Aortic smooth muscle cell (primary cell): ENCODE results near the gene SAT2. TPM values are rescaled to one million over a fixed set of nuclear protein-coding genes. Genes with fewer than 3 reads are reported as not detected.

Source experiments
- total RNA-seq: library from RNA; depleted of rRNA; stranded (reverse); fragments of >200 nt; gene quantifications from 2 replicates; pipeline ENCODE4 v1.2.3, GENCODE V29; 2014

The SAT2 gene
- 45.6 and 50.5 TPM in 2 replicates for total RNA-seq

GRCh38 chr17:7627250-7628121 is at the start of gene SAT2:
Gene SAT2 (minus strand): TSS chr17:7627821. CDS start chr17:7627635, 186 bp downstream.

GRCh38 chr17:7650509-7651096 is 23.0 kb upstream of the SAT2 start, which contains the start of gene ATP1B2:
Gene ATP1B2 (plus strand): TSS chr17:7650926. CDS start chr17:7651519, 593 bp downstream.

GRCh38 chr17:7629939-7630571 is 2.4 kb upstream of the SAT2 start, which contains the start of gene SHBG:
Gene SHBG (plus strand): TSS chr17:7630135. CDS start chr17:7630173, 38 bp downstream.

GRCh38 chr17:7614425-7615264 is 13.0 kb downstream of the SAT2 start, which contains the start of gene FXR2:
Gene FXR2 (minus strand): TSS chr17:7614897. CDS start chr17:7614532, 365 bp downstream.

GRCh38 chr17:7589891-7590691 is 37.5 kb downstream of the SAT2 start, which contains the start of gene SOX15:
Gene SOX15 (minus strand): TSS chr17:7590094. CDS start chr17:7589676, 418 bp downstream.

GRCh38 chr17:7583253-7584109 is 44.1 kb downstream of the SAT2 start, which contains the start of gene MPDU1:
Gene MPDU1 (plus strand): TSS chr17:7583852. CDS start chr17:7583863, 11 bp downstream.

GRCh38 chr17:7579001-7579833 is 48.4 kb downstream of the SAT2 start, which contains the start of gene CD68:
Gene CD68 (plus strand): TSS chr17:7579638. CDS start chr17:7579678, 40 bp downstream.

Other genes starting within 250 kb of the SAT2 start
- gene TNK1, start 246.7 kb downstream of the SAT2 start, total RNA-seq: not detected in 2 replicates
- gene PLSCR3, start 233.3 kb downstream of the SAT2 start, total RNA-seq: 18.6 and 25.4 TPM in 2 replicates
- 55.4 and 82.8 TPM in 2 replicates for gene TMEM256, start 223.7 kb downstream of the SAT2 start, total RNA-seq
- gene NLGN2, start 220.0 kb downstream of the SAT2 start, total RNA-seq: 2.5 and 6.7 TPM in 2 replicates
- gene SPEM1, start 207.5 kb downstream of the SAT2 start, total RNA-seq: not detected in 2 replicates
- gene SPEM2, start 202.2 kb downstream of the SAT2 start, total RNA-seq: not detected in 2 replicates
- gene SPEM3, start 199.0 kb downstream of the SAT2 start, total RNA-seq: not detected in 2 replicates
- gene TMEM102, start 192.4 kb downstream of the SAT2 start, total RNA-seq: 2.4 and 3.2 TPM in 2 replicates
- gene FGF11, start 188.3 kb downstream of the SAT2 start, total RNA-seq: 0.13 and 0.19 TPM in 2 replicates
- gene CHRNB1, start 182.8 kb downstream of the SAT2 start, total RNA-seq: 6.6 and 7.6 TPM in 2 replicates
- 18.2 and 23.6 TPM in 2 replicates for gene ZBTB4, start 148.2 kb downstream of the SAT2 start, total RNA-seq
- not detected in 2 replicates for gene SLC35G6, start 146.4 kb downstream of the SAT2 start, total RNA-seq
- gene POLR2A, start 143.5 kb downstream of the SAT2 start, total RNA-seq: 98.6 and 101 TPM in 2 replicates
- 9.2 and 21.8 TPM in 2 replicates for gene TNFSF12, start 78.8 kb downstream of the SAT2 start, total RNA-seq
- gene TNFSF13, start 69.1 kb downstream of the SAT2 start, total RNA-seq: 3.4 and 4.1 TPM in 2 replicates
- gene SENP3, start 65.9 kb downstream of the SAT2 start, total RNA-seq: 55.3 and 71.7 TPM in 2 replicates
- gene CD68, start 48.2 kb downstream of the SAT2 start, total RNA-seq: 47.7 and 75.6 TPM in 2 replicates
- gene MPDU1, start 44.0 kb downstream of the SAT2 start, total RNA-seq: 41.5 and 57.2 TPM in 2 replicates
- gene SOX15, start 37.7 kb downstream of the SAT2 start, total RNA-seq: 0.19 and 0.26 TPM in 2 replicates
- gene FXR2, start 12.9 kb downstream of the SAT2 start, total RNA-seq: 45.9 and 56.7 TPM in 2 replicates
- 0.26 and 0.50 TPM in 2 replicates for gene SHBG, start 2.3 kb upstream of the SAT2 start, total RNA-seq
- under 0.01 TPM in 2 replicates for gene ATP1B2, start 23.1 kb upstream of the SAT2 start, total RNA-seq
- 14.1 and 19.5 TPM in 2 replicates for gene TP53, start 59.7 kb upstream of the SAT2 start, total RNA-seq
- 3.3 and 4.9 TPM in 2 replicates for gene WRAP53, start 60.7 kb upstream of the SAT2 start, total RNA-seq
- gene EFNB3, start 77.4 kb upstream of the SAT2 start, total RNA-seq: under 0.01 and 0.12 TPM in 2 replicates
- gene DNAH2, start 89.9 kb upstream of the SAT2 start, total RNA-seq: 0.12 and 0.13 TPM in 2 replicates
- gene KDM6B, start 206.4 kb upstream of the SAT2 start, total RNA-seq: 3.6 and 3.9 TPM in 2 replicates
- 0.37 and 0.40 TPM in 2 replicates for gene TMEM88, start 227.2 kb upstream of the SAT2 start, total RNA-seq
- 92.8 and 145 TPM in 2 replicates for gene NAA38, start 229.7 kb upstream of the SAT2 start, total RNA-seq
- 9.4 and 9.9 TPM in 2 replicates for gene CYB5D1, start 230.2 kb upstream of the SAT2 start, total RNA-seq